GM18517 (cell line): Measurements from ENCODE around the gene C16orf92.

Experiments used
- ATAC-seq: cut with Tn5 transposase; IDR thresholded peaks from one replicate; pipeline ENCODE4 v1.9.1; 2021; ENCODE audit warnings: mild to moderate bottlenecking, moderate library complexity; ENCODE audit not compliant: unreplicated experiment

The C16orf92 gene

DNA sequence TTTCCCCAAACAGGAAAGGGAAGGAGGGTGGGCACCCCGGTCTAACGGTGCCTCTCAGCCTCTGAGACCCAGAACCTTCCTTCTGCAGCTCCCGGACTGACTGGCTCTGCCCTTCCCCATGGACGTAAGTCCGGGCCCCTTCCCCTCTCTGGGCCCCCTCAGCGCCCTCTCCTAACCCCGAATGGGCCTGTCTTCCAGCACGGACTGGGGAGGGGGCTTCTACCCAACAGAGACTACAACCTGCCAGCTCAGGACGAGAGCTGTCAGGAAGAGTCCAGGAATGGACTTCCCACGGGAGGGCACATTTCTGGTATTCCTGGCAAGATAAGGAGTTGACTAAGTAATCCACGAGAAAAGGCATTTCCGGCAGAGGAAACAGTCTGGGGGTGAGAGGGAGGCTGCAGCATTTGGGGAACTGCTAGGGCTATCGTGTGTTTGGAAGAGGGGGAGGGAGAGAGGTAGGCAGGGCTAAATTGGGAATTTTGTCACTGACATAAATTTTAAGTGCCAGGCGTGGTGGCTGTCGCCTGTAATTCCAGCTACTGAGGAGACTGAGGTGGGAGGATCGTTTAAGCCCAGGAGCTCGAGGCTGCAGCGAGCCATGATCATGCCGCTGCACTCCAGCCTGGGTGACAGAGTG is 30.5 kb downstream of the C16orf92 start:
- ATAC-seq, result no peak

DNA sequence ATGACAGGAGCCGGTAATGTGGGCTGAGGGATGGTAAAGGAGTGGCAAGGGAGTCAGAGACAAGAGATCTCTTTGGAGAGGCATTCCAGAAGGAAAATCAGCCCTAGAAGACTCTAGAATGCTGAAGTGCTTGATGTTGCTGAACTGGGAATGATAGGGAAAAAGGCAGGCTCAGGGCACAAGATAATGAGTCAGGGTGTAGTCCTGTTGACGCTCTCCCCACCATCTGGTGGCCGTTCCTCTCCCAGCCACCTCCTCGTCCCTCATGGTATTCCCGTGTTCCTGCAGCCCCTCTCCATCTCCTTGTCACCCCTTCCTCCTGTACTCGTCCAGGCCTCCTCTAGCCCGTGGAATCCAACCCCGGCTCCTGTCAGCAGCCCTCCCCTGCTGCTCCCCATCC is 31.5 kb downstream of the C16orf92 start:
- ATAC-seq, result no peak

DNA sequence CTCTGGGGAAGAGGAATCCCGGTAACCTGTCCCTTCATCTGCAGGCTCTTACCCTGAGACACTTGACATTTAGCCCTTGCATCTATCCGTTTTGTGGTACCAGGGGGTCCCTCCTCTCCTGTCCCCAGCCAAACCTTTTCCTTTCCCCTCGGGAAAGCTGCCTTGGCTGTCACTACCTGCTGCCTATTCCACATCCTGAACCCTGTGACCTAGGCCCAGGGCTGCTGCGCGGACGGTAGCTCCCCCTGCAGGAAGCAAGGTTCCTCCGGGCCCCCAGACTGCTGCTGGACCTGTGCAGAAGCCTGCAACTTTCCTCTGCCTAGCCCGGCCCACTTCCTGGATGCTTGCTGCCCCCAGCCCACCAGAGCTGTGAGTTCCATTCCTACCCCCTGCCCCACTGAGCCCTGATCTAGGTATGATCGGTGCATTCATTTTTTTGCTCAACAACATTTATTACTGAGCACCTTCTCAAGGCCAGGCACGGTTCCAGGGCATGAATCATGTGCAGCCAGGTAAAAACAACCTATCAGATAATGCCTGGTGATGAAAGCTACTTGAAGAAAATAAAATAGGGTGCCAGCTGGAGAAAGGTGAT is 32.1 kb downstream of the C16orf92 start:
- ATAC-seq, result no peak

DNA sequence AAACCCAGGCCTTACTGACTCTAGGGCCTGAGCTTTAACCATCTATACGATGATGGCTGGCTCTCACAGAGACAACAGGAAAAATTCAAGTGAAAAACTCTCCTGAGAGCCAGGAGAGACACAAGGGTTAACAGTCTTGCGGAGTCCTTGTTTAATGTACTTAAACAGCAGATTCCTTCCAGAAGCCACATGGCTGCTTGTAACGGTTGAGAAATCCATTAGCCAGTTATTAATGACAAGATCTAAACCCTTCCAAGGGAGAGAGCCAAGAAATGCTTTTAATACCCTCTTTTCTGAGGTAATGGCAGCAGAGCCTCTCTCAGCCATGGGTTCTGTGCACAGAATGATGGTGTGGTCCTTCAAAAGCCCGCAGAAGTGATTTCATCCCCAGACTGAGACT is 37.3 kb downstream of the C16orf92 start:
- ATAC-seq, result no peak

DNA sequence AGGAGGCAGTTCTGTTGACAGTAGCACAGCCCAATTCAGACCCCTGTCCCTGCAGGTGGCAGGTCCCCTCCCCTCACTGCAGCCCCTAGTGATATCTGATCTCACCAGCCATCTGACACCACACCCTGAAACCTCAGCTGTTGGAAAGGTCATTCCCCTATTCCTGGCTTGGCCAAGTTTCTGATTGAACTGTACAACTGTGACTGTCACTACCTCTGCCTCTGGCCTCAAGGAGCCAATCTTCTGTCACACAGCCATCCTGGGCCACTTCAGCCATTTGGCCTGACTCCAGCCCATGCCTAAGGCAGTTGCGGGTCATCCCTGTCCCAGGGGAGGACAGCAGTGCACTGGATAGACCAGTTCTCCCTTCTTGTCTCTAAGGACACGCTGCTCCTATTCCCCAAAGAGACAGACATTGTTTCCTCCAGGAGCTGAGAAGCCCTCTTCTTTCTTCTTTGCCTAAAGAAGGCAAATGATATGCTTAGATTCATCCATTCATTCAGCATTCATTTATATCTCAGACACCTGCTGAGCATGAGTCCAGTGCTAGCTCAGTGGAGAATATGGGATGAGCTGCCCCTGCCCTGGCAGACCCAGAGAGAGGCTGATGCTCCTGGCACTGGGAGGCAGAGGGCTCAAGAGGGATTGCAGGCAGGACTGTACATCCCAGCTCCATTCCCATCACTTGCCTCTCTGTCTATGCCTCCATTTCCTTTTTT is 38.0 kb downstream of the C16orf92 start:
- ATAC-seq, result no peak

DNA sequence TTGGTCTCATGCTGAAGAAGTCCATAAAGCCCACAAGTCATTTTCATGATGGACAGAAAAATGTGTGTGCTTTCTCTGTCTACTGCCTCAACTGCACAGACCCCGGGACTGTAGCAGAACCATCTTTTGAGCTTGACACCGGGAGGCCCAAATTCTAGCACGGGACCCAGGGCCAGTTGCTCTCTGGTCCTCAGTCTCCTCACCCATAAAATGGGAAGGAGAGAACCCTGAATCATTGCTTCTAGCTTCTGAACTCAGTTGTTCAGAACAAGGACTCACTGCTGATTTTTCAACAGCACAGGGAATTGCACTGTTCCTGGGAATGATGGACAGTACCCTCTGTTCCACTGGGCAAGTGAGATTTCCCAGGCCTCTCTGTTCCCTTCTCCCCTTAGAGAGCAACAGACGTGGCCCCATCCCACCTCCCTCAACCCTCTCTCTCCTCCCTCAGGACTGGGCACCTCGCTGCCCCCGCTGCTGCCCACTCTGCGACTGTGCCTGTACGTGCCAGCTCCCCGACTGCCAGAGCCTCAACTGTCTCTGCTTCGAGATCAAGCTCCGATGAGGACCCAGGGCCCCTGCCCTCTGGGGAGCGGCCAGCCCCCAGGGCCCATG is 40.4 kb downstream of the C16orf92 start:
- ATAC-seq, result no peak

DNA sequence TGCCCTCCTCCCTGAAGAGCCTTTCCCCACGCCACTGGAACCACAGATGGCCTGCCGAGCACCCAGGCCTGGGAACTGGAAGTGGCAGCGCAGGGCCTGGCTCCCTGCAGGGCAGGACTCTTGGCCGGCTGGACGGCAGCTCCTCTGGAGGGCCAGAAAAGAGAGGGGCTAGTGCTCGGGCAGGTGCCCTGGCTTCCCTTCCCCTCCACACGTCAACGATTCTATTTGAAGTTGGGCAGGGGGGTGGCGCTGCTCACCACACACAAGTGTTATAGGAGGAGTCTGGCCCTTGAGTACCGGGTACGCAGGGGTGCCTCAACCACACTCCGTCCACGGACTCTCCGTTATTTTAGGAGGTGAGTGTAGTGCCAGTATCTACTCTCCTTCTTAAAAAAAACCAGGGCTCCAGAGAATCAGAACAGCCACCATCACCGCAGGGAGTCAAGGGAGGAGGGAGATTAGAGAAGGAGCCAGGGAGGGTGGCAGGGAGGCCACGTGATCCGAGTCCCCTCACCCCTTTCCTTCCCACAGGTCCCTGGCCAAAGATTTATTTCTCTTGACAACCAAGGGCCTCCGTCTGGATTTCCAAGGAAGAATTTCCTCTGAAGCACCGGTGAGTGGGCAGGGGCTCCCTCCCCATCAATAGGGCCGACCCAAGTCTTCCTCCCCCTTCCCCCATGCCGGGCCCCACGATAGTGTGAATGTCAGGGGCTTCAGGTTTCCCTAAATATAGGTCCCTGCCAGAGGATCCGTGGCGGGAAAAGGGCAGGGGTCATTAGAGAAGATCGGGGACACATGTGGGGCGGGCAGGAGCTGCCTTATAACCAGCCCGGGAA is 41.1 kb downstream of the C16orf92 start:
- no peak for ATAC-seq

DNA sequence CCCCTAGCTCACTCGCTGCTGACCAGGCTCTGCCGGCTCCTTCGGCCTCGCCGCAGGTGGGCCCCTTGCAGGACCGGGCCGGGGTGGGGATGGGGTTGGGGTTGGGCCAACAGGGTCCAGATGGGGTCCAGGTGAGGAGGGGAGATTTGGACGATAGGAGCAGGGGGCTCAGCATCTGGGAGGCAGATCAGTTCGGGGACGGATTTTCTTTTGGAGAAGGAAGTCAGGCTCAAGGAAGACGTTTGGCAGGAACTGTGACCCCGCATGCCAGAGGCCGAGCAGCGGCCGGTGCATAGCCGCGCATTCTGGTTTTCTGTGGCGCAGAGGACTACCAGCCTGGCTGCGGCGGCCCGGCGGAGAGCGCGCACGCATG is 41.7 kb downstream of the C16orf92 start:
- ATAC-seq, result no peak

DNA sequence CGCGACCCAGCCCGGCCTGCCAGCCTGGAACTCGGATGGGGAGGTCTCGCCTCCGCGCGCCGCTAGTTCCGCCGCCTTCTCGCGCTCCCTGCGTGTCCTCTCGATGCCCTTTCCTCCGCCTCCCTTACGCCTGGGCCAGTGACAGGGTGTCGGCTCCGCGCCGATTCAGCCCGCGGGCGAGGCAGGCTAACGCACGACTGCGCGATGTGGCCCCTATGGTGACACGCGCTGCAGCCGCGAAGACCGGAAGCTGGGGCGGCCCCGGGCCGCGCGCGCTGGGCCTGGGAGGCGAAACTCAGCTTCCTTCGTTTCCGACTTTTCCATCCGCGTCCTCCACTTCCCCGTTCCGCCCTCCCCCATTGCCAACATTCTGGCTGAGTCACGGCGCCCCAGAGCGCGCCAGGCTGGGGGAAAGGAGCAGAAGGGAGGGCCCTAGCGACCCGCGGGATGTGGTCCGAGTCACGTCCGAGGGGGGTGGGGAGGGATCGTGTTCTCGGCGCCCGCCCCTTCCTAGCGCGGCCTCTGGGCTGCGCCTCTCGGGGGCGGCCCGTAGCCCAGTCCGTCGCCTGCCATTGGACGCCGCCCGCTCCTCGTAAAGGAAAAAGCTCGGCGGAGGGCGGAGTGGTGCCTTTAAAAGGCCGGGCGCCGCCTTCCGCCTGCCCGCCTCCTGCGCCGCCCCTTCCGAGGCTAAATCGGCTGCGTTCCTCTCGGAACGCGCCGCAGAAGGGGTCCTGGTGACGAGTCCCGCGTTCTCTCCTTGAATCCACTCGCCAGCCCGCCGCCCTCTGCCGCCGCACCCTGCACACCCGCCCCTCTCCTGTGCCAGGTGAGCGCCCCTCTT is 42.3 kb downstream of the C16orf92 start, which contains the start of gene ALDOA:
ALDOA (plus strand) TSS at position 659 of the 841 bp plus-strand sequence. CDS start 1,138 bp downstream, outside the sequence.
- ATAC-seq, result peak; percentile 65

DNA sequence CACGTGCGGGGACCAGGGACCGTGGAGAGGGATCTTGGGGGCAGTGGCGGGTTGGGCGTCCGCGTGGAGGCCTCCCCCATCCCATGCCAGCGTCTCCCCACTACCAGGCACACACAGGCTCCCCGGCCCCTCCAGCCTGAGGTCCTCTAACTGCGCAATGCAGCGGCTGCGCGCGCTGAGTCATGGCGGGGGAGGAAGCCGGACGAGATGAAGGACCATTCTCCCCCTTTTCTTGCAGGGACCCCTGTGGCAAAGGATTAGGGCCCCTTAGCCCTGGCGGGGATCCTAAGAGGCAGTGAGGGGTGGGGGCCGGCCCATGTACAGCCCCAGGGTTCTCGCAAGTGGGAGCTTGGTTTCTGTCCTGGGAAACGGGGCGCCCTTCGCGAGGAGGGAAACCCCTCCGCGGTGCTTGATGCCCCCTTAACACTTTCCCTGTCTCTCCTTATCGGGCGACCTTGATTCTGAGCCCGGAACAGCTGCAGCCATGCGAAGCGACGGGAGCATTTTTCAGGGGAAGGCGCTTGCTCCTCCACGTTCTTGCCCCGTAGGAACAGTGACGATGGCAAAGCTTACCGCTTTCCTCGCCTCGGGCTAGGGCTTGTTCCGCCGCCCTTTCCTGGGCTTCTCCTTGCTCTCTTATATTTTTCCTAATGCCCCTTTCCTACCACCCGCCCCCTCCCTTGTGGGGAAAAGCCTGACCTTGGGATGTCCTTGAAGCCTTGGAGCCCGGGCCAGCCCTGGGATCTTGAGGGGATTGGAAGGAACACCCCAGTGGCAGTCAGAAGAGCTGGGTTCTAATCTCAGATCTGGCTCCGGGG is 43.2 kb downstream of the C16orf92 start:
- ATAC-seq, result no peak

DNA sequence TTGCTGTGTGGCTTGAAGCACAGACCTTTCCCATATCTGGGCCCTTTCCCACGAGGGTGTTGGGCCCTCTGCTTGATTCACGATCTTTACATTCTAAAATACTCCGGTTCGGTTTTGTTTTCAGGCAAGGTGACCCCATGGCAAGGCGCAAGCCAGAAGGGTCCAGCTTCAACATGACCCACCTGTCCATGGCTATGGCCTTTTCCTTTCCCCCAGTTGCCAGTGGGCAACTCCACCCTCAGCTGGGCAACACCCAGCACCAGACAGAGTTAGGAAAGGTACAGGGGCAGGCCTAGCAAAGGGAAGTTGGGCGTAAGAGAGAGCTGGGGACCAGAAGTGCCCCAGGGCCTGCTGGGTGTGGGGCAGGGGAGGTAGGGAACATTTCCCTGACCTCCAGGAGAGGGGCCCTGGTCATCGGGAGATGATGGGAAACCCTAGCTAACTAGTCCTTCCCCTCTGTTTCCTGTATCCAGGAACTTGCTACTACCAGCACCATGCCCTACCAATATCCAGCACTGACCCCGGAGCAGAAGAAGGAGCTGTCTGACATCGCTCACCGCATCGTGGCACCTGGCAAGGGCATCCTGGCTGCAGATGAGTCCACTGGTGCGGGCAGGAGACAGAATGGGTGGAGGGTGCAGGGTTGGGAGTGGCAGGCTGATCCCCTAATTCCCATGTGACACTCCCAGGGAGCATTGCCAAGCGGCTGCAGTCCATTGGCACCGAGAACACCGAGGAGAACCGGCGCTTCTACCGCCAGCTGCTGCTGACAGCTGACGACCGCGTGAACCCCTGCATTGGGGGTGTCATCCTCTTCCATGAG is 44.0 kb downstream of the C16orf92 start:
- no peak for ATAC-seq

DNA sequence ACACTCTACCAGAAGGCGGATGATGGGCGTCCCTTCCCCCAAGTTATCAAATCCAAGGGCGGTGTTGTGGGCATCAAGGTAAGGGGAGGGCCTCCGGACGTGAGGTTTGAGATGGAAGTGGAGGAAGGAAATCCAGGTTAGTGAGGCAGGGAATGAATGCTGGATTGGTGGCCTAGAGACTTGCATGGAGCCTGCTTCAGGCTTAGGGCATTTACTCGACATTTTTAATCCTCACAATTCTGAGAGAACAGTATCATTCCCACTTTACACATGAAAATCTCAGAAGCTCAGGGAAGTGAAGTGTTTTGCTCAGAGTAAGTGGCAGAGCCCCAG is 44.6 kb downstream of the C16orf92 start:
- ATAC-seq, result no peak

DNA sequence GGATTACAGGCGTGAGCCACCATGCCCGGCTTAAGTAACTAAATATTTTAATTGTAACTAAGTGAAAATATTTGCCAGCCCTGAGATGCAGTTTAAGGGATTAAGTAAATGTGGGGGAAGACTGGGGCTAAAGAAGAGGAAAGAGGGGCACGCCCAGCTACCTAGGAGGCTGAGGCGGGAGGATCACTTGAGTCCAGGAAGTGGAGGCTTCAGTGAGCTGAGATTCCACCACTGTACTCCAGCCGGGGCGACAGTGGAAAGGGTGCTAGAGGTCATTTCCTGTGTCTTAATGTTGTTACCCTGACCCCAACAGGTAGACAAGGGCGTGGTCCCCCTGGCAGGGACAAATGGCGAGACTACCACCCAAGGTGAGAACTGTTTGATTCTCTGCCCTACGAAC is 45.3 kb downstream of the C16orf92 start:
- ATAC-seq, result no peak

DNA sequence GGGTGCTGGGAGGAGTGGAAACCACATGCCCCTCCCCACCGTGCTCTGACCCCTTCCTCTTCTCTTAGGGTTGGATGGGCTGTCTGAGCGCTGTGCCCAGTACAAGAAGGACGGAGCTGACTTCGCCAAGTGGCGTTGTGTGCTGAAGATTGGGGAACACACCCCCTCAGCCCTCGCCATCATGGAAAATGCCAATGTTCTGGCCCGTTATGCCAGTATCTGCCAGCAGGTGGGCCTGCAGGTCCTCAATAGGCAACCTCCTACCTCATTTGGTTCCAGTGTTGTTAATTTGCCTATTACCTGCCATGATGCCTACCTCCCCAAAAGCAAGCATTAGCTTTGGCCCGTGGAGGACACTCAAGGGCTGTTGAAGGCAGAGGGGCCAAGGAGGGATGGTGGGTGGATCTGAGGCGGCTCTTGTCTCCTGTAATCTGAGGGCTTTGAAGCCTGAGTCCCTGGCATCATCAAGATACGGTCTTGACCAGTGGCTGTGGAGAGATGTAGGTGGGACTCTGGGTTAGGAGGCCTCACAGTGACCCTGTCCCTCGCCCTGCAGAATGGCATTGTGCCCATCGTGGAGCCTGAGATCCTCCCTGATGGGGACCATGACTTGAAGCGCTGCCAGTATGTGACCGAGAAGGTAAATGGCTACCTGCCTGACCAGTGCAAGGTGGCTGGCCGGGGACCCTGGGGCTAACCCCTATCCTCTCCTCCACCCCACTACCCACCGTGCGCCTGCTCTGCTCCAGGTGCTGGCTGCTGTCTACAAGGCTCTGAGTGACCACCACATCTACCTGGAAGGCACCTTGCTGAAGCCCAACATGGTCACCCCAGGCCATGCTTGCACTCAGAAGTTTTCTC is 46.0 kb downstream of the C16orf92 start:
- ATAC-seq, result no peak

DNA sequence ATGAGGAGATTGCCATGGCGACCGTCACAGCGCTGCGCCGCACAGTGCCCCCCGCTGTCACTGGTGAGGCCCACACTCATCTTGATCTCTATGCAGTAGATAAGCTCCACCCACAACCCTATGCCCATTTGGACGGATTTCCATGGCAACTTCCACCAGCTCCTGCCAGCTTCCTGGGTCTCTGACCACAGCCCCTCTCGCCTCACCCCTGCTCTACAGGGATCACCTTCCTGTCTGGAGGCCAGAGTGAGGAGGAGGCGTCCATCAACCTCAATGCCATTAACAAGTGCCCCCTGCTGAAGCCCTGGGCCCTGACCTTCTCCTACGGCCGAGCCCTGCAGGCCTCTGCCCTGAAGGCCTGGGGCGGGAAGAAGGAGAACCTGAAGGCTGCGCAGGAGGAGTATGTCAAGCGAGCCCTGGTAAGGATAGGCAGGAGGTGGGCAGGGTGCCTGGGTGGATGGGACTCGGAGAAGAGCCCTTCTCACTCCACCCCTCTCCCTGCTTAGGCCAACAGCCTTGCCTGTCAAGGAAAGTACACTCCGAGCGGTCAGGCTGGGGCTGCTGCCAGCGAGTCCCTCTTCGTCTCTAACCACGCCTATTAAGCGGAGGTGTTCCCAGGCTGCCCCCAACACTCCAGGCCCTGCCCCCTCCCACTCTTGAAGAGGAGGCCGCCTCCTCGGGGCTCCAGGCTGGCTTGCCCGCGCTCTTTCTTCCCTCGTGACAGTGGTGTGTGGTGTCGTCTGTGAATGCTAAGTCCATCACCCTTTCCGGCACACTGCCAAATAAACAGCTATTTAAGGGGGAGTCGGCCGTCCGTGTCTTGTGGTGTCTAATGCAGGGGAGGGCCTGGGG is 46.8 kb downstream of the C16orf92 start:
- ATAC-seq, result no peak

DNA sequence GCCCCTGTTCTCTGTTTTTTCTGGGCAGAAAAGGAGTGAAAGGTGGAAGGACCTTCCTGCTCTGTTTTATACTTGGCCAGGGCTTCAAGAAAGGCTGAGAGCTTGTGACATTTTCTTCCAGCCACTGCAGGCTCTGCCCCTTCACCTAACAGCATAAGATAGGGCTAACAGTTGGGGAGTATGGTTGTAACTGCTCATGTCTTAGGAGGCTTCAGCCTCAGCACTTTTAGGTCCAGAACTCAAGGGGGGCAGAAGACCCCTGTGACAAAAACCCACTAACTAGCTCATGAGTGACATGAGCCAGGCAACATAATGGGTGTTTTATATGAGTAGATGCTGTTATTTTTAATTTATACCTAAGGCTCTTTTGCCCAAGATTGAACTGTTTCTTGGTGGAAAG is 47.5 kb downstream of the C16orf92 start:
- ATAC-seq, result no peak
